ENCODE measurements around the gene UPF2.

DNA sequence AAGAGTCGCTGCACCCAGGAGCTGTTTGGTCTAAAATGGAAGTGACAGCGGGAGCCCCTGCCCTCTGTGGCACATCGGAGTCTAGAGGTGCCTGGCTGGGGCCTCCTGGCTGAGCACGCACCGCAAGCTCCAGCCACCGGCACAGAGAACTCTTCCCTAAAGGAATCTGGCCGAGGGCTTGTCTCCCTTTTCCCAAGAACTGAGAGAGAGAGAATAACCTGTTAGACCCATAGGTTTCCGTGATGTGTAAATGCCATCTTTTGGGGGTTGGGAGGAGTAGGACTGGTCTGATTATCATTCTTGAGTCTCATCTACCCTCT is 172.2 kb downstream of the UPF2 start:
- TF ChIP-seq, protein P1, sequence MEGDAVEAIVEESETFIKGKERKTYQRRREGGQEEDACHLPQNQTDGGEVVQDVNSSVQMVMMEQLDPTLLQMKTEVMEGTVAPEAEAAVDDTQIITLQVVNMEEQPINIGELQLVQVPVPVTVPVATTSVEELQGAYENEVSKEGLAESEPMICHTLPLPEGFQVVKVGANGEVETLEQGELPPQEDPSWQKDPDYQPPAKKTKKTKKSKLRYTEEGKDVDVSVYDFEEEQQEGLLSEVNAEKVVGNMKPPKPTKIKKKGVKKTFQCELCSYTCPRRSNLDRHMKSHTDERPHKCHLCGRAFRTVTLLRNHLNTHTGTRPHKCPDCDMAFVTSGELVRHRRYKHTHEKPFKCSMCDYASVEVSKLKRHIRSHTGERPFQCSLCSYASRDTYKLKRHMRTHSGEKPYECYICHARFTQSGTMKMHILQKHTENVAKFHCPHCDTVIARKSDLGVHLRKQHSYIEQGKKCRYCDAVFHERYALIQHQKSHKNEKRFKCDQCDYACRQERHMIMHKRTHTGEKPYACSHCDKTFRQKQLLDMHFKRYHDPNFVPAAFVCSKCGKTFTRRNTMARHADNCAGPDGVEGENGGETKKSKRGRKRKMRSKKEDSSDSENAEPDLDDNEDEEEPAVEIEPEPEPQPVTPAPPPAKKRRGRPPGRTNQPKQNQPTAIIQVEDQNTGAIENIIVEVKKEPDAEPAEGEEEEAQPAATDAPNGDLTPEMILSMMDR (IDR thresholded peaks at IDR 0.05) = no peak
- no peak for TF ChIP-seq POLR2A (IDR thresholded peaks at IDR 0.05)

All from thyroid gland (tissue), 4 donors.